K562 (cell line): ENCODE data around the gene TBL2. TPM values are rescaled to one million over a fixed set of nuclear protein-coding genes. Genes with fewer than 3 reads are reported as not detected.

ENCODE experiments used
- BCL6 ChIP-seq: fragments of 250-450 bp; sonication (Bioruptor Pico); IDR thresholded peaks from 2 replicates; pipeline ENCODE4 v1.4.0; 2020
- CBX2 ChIP-seq: fragments of 200-600 bp; sonication (generic); IDR thresholded peaks from one replicate; pipeline ENCODE4 v1.6.1; 2012; ENCODE audit warnings: mild to moderate bottlenecking, low read length, inconsistent platforms; ENCODE audit not compliant: insufficient read depth, poor library complexity, severe bottlenecking
- CTCFL ChIP-seq: IDR thresholded peaks from 2 replicates; pipeline ENCODE4 v1.6.1; 2011; ENCODE audit warnings: borderline replicate concordance, low read depth, mild to moderate bottlenecking, moderate library complexity, low read length; ENCODE audit not compliant: insufficient read depth, poor library complexity, severe bottlenecking
- GTF2E2 ChIP-seq: fragments of 200-800 bp; sonication (Bioruptor generic); IDR thresholded peaks from 2 replicates; pipeline ENCODE4 v1.6.1; 2016; ENCODE audit warnings: missing genetic modification characterization, missing compliant biosample characterization
- MYNN ChIP-seq, 2 experiments: sonication (generic); formaldehyde crosslinking in 1 of 2; IDR thresholded peaks; 2 replicates each; pipeline versions ENCODE4 v1.5.0 to v1.6.1; 2016 to 2020; ENCODE audit warnings: antibody characterized with exemption in 1 of 2, missing genetic modification reagents in 1 of 2
- NKRF ChIP-seq: fragments of 450-650 bp; IDR thresholded peaks from 2 replicates; pipeline ENCODE4 v1.6.1; 2016; ENCODE audit warnings: borderline replicate concordance
- NR2F6 ChIP-seq: fragments of 450-650 bp; formaldehyde crosslinking; IDR thresholded peaks from 2 replicates; pipeline ENCODE4 v1.4.0; 2020; ENCODE audit warnings: mild to moderate bottlenecking
- NRF1 ChIP-seq, 2 experiments: fragments of 450-650 bp; IDR thresholded peaks in 1 of 2; conservative IDR thresholded peaks in 1 of 2; 2 replicates each; pipeline ENCODE4 v1.6.1; 2014; ENCODE audit warnings: mild to moderate bottlenecking in 2 of 2
- OTX1 ChIP-seq: fragments of 450-650 bp; formaldehyde crosslinking; IDR thresholded peaks from 2 replicates; pipeline ENCODE4 v1.4.0; 2022; ENCODE audit warnings: mild to moderate bottlenecking
- POLR2AphosphoS2 ChIP-seq: IDR thresholded peaks from 2 replicates; pipeline ENCODE4 v1.6.1; 2012; ENCODE audit warnings: low read length, improper control_type of control experiment
- PRMT5 ChIP-seq: sonication (generic); formaldehyde crosslinking; IDR thresholded peaks from 2 replicates; pipeline ENCODE4 v1.5.0; 2020; ENCODE audit warnings: missing genetic modification reagents
- SMAD4 ChIP-seq: fragments of 250-450 bp; sonication (Bioruptor Pico); conservative IDR thresholded peaks from 2 replicates; pipeline ENCODE4 v1.8.0; 2021; ENCODE audit warnings: inconsistent platforms, mild to moderate bottlenecking, moderate library complexity
- SMARCC2 ChIP-seq: fragments of 450-650 bp; IDR thresholded peaks from 2 replicates; pipeline ENCODE4 v1.6.1; 2017; ENCODE audit warnings: antibody characterized with exemption, moderate library complexity, mild to moderate bottlenecking, low read depth
- TAF7 ChIP-seq: fragments of 450-650 bp; IDR thresholded peaks from 2 replicates; pipeline ENCODE4 v1.6.1; 2016; ENCODE audit warnings: missing genetic modification characterization, missing compliant biosample characterization
- USF1 ChIP-seq: sonication (generic); formaldehyde crosslinking; IDR thresholded peaks from 2 replicates; pipeline ENCODE4 v1.9.0; 2022; ENCODE audit warnings: mild to moderate bottlenecking, missing genetic modification reagents
- ZBED1 ChIP-seq: IDR thresholded peaks from 2 replicates; pipeline ENCODE4 v1.6.1; 2014
- ZNF280A ChIP-seq: fragments of 450-650 bp; IDR thresholded peaks from 2 replicates; pipeline ENCODE4 v1.6.1; 2018; ENCODE audit warnings: mild to moderate bottlenecking, low read depth; ENCODE audit not compliant: partially characterized antibody
- ZNF589 ChIP-seq: fragments of 200-800 bp; sonication (Bioruptor generic); IDR thresholded peaks from 2 replicates; pipeline ENCODE4 v1.6.1; 2016; ENCODE audit warnings: low read depth, missing genetic modification characterization, missing compliant biosample characterization
- ZNF780A ChIP-seq: fragments of 250-450 bp; sonication (Bioruptor Pico); IDR thresholded peaks from 2 replicates; pipeline ENCODE4 v1.5.0; 2021; ENCODE audit warnings: mild to moderate bottlenecking
- polyA plus RNA-seq, 8 experiments: library from polyadenylated mRNA; depleted of rRNA in 4 of 8; stranded (reverse) in 5 of 8; unstranded in 3 of 8; fragments of >200 nt; fragmentation: Nextera tagmentation in 2 of 8; fragmentation: Illumina TruSeq in 1 of 8; extraction: Ambion mirVana in 2 of 8; extraction: Trizol in 1 of 8; gene quantifications; 2 replicates each; pipeline versions ENCODE4 v1.2.1 to v1.2.3, GENCODE V29; 2011 to 2014; ENCODE audit warnings: inconsistent platforms in 1 of 8, missing spikeins in 1 of 8
- total RNA-seq, 7 experiments: library from RNA; depleted of rRNA in 6 of 7; stranded (reverse); fragments of >200 nt in 6 of 7; fragmentation: Illumina TruSeq in 2 of 7; extraction: Trizol in 2 of 7; gene quantifications; 2 replicates each; pipeline versions ENCODE4 v1.2.1 to v1.2.3, GENCODE V29; 2011 to 2021; ENCODE audit warnings: low replicate concordance in 1 of 7
- TF ChIP-seq, protein P1 (sequence below), 3 experiments: fragments of 200-800 bp in 1 of 3; sonication (Bioruptor generic) in 1 of 3; sonication (generic) in 1 of 3; formaldehyde crosslinking in 1 of 3; IDR thresholded peaks; 2 replicates each; pipeline versions ENCODE4 v1.6.1 to v1.8.0; 2016 to 2022; ENCODE audit warnings: mild to moderate bottlenecking in 2 of 3, missing compliant biosample characterization in 2 of 3, missing genetic modification characterization in 2 of 3, missing genetic modification reagents in 1 of 3

The TBL2 gene
- total and polyA plus RNA-seq, 9 of the 15 experiments (the other 6 are each of a cell fraction or from before 2014, with no cell fraction given), result 2.5 to 123 (median 49.2) TPM

GRCh38 chr7:73612598-73613269 lies 34.4 kb upstream of the TBL2 start (continued):
- no peak for TF ChIP-seq CTCFL
- TF ChIP-seq ZNF780A (CRISPR knock-in tag), result no peak
- TF ChIP-seq SMARCC2, result peak; percentile 96
- peak; percentile 96 for TF ChIP-seq USF1 (CRISPR knock-in tag)
- no peak for TF ChIP-seq POLR2AphosphoS2
- TF ChIP-seq NRF1 (conservative IDR thresholded peaks at IDR 0.05 in 1 of 2, IDR thresholded peaks at IDR 0.05 in 1 of 2), result peak in 1 of 2 experiments; percentile 48; a peak in 1 of 4 replicates
- TF ChIP-seq ZBED1, result 0 out of 2 replicates have a peak, but pooled peaks have one; percentile 46
- TF ChIP-seq BCL6 (CRISPR knock-in tag), result no peak
- TF ChIP-seq PRMT5 (CRISPR knock-in tag), result no peak
- TF ChIP-seq GTF2E2, result 0 out of 2 replicates have a peak, but pooled peaks have one; percentile 6
- TF ChIP-seq TAF7 (tag), result no peak
- peak; percentile 95 for TF ChIP-seq MYNN (IDR thresholded peaks at IDR 0.05)
- TF ChIP-seq MYNN (CRISPR knock-in tag; IDR thresholded peaks at IDR 0.05), result no peak
- TF ChIP-seq NKRF, result peak; percentile 6; the same call in 1 of the 2 replicates
- TF ChIP-seq ZNF280A, result no peak
- 0 out of 2 replicates have a peak, but pooled peaks have one; percentile 43 for TF ChIP-seq ZNF589
- TF ChIP-seq SMAD4 (CRISPR knock-in tag), result peak; percentile 92
- no peak for TF ChIP-seq NR2F6
- TF ChIP-seq, protein P1, sequence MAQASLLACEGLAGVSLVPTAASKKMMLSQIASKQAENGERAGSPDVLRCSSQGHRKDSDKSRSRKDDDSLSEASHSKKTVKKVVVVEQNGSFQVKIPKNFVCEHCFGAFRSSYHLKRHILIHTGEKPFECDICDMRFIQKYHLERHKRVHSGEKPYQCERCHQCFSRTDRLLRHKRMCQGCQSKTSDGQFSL (CRISPR knock-in tag; IDR thresholded peaks at IDR 0.05), result no peak
- TF ChIP-seq, protein P1 (tag; IDR thresholded peaks at IDR 0.05), result no peak
- no peak for TF ChIP-seq CBX2
- TF ChIP-seq OTX1 (CRISPR knock-in tag), result 0 out of 2 replicates have a peak, but pooled peaks have one; percentile 10
